PC-3 (cell line): ENCODE results near the gene KCNJ6.

ENCODE experiments used
- EZH2phosphoT487 ChIP-seq: fragments of 300-600 bp; sonication (generic); IDR thresholded peaks from 2 replicates; pipeline ENCODE4 v1.6.1; 2018; ENCODE audit warnings: mild to moderate bottlenecking, antibody characterized with exemption, low read length, borderline replicate concordance
- TF ChIP-seq, protein P1 (sequence below): fragments of 300-600 bp; sonication (generic); conservative IDR thresholded peaks from 2 replicates; pipeline ENCODE4 v1.5.1; 2017; ENCODE audit warnings: antibody characterized with exemption, low read depth, mild to moderate bottlenecking, low read length

DNA sequence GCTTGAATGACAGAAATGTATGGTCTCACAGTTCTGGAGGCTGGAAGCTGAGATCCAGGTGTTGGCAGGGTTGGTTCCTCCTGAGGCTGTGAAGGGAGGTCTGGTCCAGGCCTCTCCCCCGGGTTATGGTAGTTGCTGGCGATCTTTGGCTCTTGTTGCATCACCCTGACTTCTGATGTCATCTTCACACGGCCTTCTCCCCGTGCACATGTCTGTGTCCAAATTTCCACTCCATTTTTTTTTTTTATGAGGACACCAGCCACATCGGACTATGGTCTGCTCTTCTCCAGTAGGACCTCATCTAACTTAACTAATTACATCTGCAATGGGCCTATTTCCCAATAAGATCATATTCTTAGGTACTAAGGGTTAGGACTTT is 232.2 kb downstream of the KCNJ6 start:
- TF ChIP-seq, protein P1, sequence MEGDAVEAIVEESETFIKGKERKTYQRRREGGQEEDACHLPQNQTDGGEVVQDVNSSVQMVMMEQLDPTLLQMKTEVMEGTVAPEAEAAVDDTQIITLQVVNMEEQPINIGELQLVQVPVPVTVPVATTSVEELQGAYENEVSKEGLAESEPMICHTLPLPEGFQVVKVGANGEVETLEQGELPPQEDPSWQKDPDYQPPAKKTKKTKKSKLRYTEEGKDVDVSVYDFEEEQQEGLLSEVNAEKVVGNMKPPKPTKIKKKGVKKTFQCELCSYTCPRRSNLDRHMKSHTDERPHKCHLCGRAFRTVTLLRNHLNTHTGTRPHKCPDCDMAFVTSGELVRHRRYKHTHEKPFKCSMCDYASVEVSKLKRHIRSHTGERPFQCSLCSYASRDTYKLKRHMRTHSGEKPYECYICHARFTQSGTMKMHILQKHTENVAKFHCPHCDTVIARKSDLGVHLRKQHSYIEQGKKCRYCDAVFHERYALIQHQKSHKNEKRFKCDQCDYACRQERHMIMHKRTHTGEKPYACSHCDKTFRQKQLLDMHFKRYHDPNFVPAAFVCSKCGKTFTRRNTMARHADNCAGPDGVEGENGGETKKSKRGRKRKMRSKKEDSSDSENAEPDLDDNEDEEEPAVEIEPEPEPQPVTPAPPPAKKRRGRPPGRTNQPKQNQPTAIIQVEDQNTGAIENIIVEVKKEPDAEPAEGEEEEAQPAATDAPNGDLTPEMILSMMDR, result no peak
- no peak for TF ChIP-seq EZH2phosphoT487
